B cell (primary cell): ENCODE results near the gene CINP. TPM values are rescaled to one million over a fixed set of nuclear protein-coding genes. Genes with fewer than 3 reads are reported as not detected.
"Not testable (repeated sequence)": the region's sequence is repeated elsewhere in the genome, so short reads cannot be mapped to it uniquely, and the experiment has no call there.

Source experiments
- ATAC-seq: fragments of 200-7000 bp; cut with Tn5 transposase; one replicate; pipeline ENCODE4 v1.10.0; 2021; ENCODE audit warnings: low read depth, mild to moderate bottlenecking, moderate number of reproducible peaks, moderate library complexity
- CTCF ChIA-PET: fragments of 350-600 bp; sonication (Branson Sonifier 250); formaldehyde crosslinking; loops from one replicate; lab custom pipeline; 2021; ENCODE audit warnings: antibody characterized with exemption, inconsistent platforms; lab: Charles Lee
- POLR2A ChIA-PET: fragments of 350-600 bp; sonication (Branson Sonifier 250); formaldehyde crosslinking; loops from one replicate; lab custom pipeline; 2021; ENCODE audit warnings: antibody characterized with exemption; lab: Charles Lee
- DNase-seq: peaks from one replicate; pipeline ENCODE4 v3.0.0; 2013
- H2AFZ ChIP-seq: 2 replicates; pipeline ENCODE4 v1.6.1; 2012; ENCODE audit warnings: mild to moderate bottlenecking, low read depth, low read length; ENCODE audit not compliant: insufficient read depth, poor library complexity, severe bottlenecking
- H3K27ac ChIP-seq, 2 donors: 1 replicate in 1 of 2; 2 replicates in 1 of 2; pipeline ENCODE4 v1.5.1; 2012 to 2013; ENCODE audit warnings: low read length in 2 of 2, mild to moderate bottlenecking in 2 of 2, moderate library complexity in 1 of 2
- H3K27me3 ChIP-seq, 4 experiments: fragments of 200-600 bp in 1 of 4; sonication (generic) in 1 of 4; replicated peaks in 1 of 4; 1 replicate in 2 of 4; 2 replicates in 2 of 4; pipeline versions ENCODE4 v1.6.1 to v1.7.0; 2013 to 2016; ENCODE audit warnings: low read length in 3 of 4, mild to moderate bottlenecking in 2 of 4, mixed read lengths in 1 of 4, moderate library complexity in 1 of 4; ENCODE audit not compliant: insufficient read depth in 4 of 4, control insufficient read depth in 3 of 4; ENCODE audit errors: control extremely low read depth in 1 of 4
- H3K36me3 ChIP-seq, 2 experiments: replicated peaks in 1 of 2; 1 replicate in 1 of 2; 2 replicates in 1 of 2; pipeline versions ENCODE4 v1.6.1 to v1.7.1; 2013; ENCODE audit warnings: low read length in 1 of 2; ENCODE audit not compliant: insufficient read depth in 2 of 2, control insufficient read depth in 1 of 2; ENCODE audit errors: control extremely low read depth in 1 of 2, extremely low read depth in 1 of 2
- H3K4me1 ChIP-seq, 2 donors: fragments of 200-600 bp in 1 of 2; sonication (generic) in 1 of 2; 1 replicate in 1 of 2; 2 replicates in 1 of 2; pipeline versions ENCODE4 v1.5.1 to v1.6.1; 2013 to 2017; ENCODE audit warnings: low read length in 2 of 2; ENCODE audit not compliant: control insufficient read depth in 2 of 2, insufficient read depth in 2 of 2
- H3K4me2 ChIP-seq: replicated peaks from 2 replicates; pipeline ENCODE3; 2012; ENCODE audit warnings: mild to moderate bottlenecking, low read depth, low read length; ENCODE audit not compliant: poor library complexity, severe bottlenecking
- H3K4me3 ChIP-seq, 5 experiments: fragments of 200-600 bp in 1 of 5; sonication (generic) in 1 of 5; 1 replicate in 3 of 5; 2 replicates in 2 of 5; pipeline versions ENCODE4 v1.5.1 to v1.7.0; 2011 to 2016; ENCODE audit warnings: low read length in 4 of 5, mild to moderate bottlenecking in 4 of 5, low read depth in 2 of 5, control low read depth in 1 of 5, moderate library complexity in 1 of 5; ENCODE audit not compliant: insufficient read depth in 1 of 5; ENCODE audit errors: control extremely low read depth in 1 of 5, extremely low read depth in 1 of 5
- H3K79me2 ChIP-seq: fragments of 200-600 bp; sonication (generic); one replicate; pipeline ENCODE4 v1.6.0; 2016; ENCODE audit warnings: low read length; ENCODE audit not compliant: control insufficient read depth, insufficient read depth
- H3K9ac ChIP-seq: fragments of 200-600 bp; sonication (generic); 2 replicates; pipeline ENCODE4 v1.6.1; 2017; ENCODE audit warnings: mild to moderate bottlenecking, low read length, moderate library complexity
- H3K9me3 ChIP-seq, 3 donors: one replicate each; pipeline versions ENCODE4 v1.6.1 to v1.7.1; 2013; ENCODE audit warnings: low read length in 2 of 3; ENCODE audit not compliant: control insufficient read depth in 2 of 3, insufficient read depth in 1 of 3; ENCODE audit errors: control extremely low read depth in 1 of 3
- H4K20me1 ChIP-seq: 2 replicates; pipeline ENCODE4 v1.6.0; 2012; ENCODE audit warnings: mild to moderate bottlenecking, low read length; ENCODE audit not compliant: insufficient read depth, control insufficient read depth, poor library complexity, severe bottlenecking
- H3K27ac Mint-ChIP-seq: one replicate; pipeline ENCODE4 v1.8.0; 2021; ENCODE audit warnings: mixed read lengths
- H3K27me3 Mint-ChIP-seq: one replicate; pipeline ENCODE4 v1.8.0; 2021; ENCODE audit warnings: mixed read lengths
- H3K4me1 Mint-ChIP-seq: one replicate; pipeline ENCODE4 v1.8.0; 2021; ENCODE audit warnings: mixed read lengths
- H3K4me3 Mint-ChIP-seq: one replicate; pipeline ENCODE4 v1.8.0; 2021; ENCODE audit warnings: mixed read lengths
- H3K9me3 Mint-ChIP-seq: one replicate; pipeline ENCODE4 v1.8.0; 2022; ENCODE audit warnings: mixed read lengths; ENCODE audit not compliant: insufficient read depth
- EZH2 ChIP-seq: IDR thresholded peaks from 2 replicates; pipeline ENCODE4 v1.6.1; 2012; ENCODE audit warnings: borderline replicate concordance, low read depth, mild to moderate bottlenecking, moderate library complexity, low read length; ENCODE audit not compliant: insufficient read depth, poor library complexity, severe bottlenecking
- WGBS: methylation state at CpG from one replicate; pipeline ENCODE4 v1.1.5; 2013; ENCODE audit warnings: missing lambda C conversion rate; ENCODE audit not compliant: insufficient coverage; 5-methylcytosine and 5-hydroxymethylcytosine counted together
- intact Hi-C: fragments of 100-400 bp; cut with micrococcal nuclease; formaldehyde crosslinking; loops from one replicate; pipeline ENCODE4 v1.10.0; 2022
- polyA plus RNA-seq: library from polyadenylated mRNA; depleted of rRNA; stranded (reverse); fragments of >200 nt; gene quantifications from 2 replicates; pipeline ENCODE4 v1.2.3, GENCODE V29; 2012
- total RNA-seq, 2 donors: library from RNA; stranded (reverse); fragments of 120-200 nt in 1 of 2; gene quantifications; 1 replicate in 1 of 2; 2 replicates in 1 of 2; pipeline versions ENCODE4 v1.2.3 to v1.2.4, GENCODE V29; 2013 to 2022
- TF ChIP-seq, protein P1 (sequence below): fragments of 200-600 bp; IDR thresholded peaks from one replicate; pipeline ENCODE4 v1.8.0; 2022; ENCODE audit warnings: antibody characterized with exemption, mild to moderate bottlenecking

The CINP gene
- total and polyA plus RNA-seq, 2 donors (not counting 1 experiment from before 2014, with no cell fraction given): 21.9 to 28.8 TPM

DNA sequence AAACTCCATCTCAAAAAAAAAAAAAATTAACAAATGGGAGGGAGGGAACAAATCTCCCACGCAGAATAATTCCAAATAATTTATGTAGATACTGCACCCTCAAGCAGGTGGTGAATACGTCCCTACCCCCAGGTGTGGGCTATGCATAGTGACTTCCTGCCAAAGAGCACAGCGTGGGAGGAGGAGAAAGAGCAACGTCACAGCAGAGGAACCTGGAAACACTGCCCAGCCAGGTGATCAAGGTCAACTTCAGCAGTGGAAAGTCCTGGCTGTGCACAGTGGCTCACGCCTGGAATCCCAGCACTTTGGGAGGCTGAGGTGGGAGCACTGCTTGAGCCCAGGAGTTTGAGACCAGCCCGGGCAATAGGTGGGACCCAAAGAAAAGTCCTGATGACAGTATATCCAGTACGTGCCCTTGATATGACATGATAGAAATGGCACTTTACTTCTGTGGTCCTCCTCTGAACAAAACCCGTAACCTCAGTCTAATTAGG, 9.5 kb downstream of the CINP start:
- no peaks in the 10 kb centered on the region for H3K4me1 Mint-ChIP-seq
- TF ChIP-seq, protein P1, sequence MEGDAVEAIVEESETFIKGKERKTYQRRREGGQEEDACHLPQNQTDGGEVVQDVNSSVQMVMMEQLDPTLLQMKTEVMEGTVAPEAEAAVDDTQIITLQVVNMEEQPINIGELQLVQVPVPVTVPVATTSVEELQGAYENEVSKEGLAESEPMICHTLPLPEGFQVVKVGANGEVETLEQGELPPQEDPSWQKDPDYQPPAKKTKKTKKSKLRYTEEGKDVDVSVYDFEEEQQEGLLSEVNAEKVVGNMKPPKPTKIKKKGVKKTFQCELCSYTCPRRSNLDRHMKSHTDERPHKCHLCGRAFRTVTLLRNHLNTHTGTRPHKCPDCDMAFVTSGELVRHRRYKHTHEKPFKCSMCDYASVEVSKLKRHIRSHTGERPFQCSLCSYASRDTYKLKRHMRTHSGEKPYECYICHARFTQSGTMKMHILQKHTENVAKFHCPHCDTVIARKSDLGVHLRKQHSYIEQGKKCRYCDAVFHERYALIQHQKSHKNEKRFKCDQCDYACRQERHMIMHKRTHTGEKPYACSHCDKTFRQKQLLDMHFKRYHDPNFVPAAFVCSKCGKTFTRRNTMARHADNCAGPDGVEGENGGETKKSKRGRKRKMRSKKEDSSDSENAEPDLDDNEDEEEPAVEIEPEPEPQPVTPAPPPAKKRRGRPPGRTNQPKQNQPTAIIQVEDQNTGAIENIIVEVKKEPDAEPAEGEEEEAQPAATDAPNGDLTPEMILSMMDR: no peak
- TF ChIP-seq EZH2: no peak
- no peak for DNase-seq
- H2AFZ ChIP-seq: no peak overlapping the region
- no peaks in the 10 kb centered on the region for H3K4me1 ChIP-seq
- no peaks in the 10 kb centered on the region for H3K27me3 Mint-ChIP-seq
- no peaks in the 10 kb centered on the region for H3K9me3 ChIP-seq
- no peak overlapping the region for H3K4me2 ChIP-seq
- CTCF ChIA-PET: no interaction called here
- ATAC-seq: no peak
- H3K4me3 Mint-ChIP-seq: no peak overlapping the region
- 94% methylated on average over 6 of the region's 8 CpGs for WGBS
- H3K27ac ChIP-seq: no peak overlapping the region
- H4K20me1 ChIP-seq: peaks cover 3% of the 10 kb centered on the region
- H3K27me3 ChIP-seq: no peaks in the 10 kb centered on the region
- H3K79me2 ChIP-seq: peaks cover 10% of the 10 kb centered on the region
- H3K27ac Mint-ChIP-seq: no peak overlapping the region
- intact Hi-C loops: no loop called here
- no peaks in the 10 kb centered on the region for H3K9me3 Mint-ChIP-seq
- no peak overlapping the region for H3K4me3 ChIP-seq
- H3K9ac ChIP-seq: no peak overlapping the region
- peaks cover 0 to 71% of the 10 kb centered on the region in 2 experiments for H3K36me3 ChIP-seq
- POLR2A ChIA-PET: no interaction called here

DNA sequence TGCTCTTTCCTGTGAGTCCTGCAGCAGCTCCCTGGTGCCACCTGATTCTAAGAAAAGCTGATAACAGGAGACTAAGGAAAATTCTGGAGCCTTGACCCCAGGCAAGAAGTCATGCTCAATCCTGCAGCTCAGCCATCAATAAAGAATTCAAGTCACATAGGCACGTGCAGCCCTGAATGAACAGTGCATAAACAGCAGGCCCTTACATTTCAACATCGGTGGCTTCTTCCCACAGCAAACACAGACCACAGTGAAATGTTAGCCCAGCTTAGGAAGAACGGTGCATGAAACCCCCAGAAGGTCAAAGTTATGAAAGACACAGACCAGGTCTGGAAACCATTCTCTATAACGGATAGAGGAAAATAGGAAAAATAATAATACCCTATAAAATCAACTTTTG, 10.5 kb downstream of the CINP start:
- Histone ChIP-seq H3K27ac (no peak overlapping the region), H4K20me1 (peaks cover 3% of the 10 kb centered on the region), H3K9ac (no peak overlapping the region), H3K4me2 (no peak overlapping the region), H2AFZ (no peak overlapping the region), H3K9me3 (no peaks in the 10 kb centered on the region), H3K4me3 (no peak overlapping the region), H3K36me3 (peaks cover 0 to 71% of the 10 kb centered on the region in 2 experiments), H3K4me1 (no peaks in the 10 kb centered on the region), H3K27me3 (no peaks in the 10 kb centered on the region), H3K79me2 (peaks cover 10% of the 10 kb centered on the region)
- CTCF ChIA-PET: interaction anchor here (0.6 kb wide), 1 partner anchor 672 kb away, joined by 6 read pairs; no protein-coding TSS in a partner anchor
- H3K27me3 Mint-ChIP-seq: no peaks in the 10 kb centered on the region
- no peak for TF ChIP-seq EZH2
- TF ChIP-seq, protein P1: no peak
- no peaks in the 10 kb centered on the region for H3K4me1 Mint-ChIP-seq
- WGBS: 100% methylated on average over 2 of the region's 4 CpGs
- H3K27ac Mint-ChIP-seq: no peak overlapping the region
- POLR2A ChIA-PET: no interaction called here
- ATAC-seq (no peak), DNase-seq (no peak)
- H3K4me3 Mint-ChIP-seq: no peak overlapping the region
- intact Hi-C loops: no loop called here
- no peaks in the 10 kb centered on the region for H3K9me3 Mint-ChIP-seq

DNA sequence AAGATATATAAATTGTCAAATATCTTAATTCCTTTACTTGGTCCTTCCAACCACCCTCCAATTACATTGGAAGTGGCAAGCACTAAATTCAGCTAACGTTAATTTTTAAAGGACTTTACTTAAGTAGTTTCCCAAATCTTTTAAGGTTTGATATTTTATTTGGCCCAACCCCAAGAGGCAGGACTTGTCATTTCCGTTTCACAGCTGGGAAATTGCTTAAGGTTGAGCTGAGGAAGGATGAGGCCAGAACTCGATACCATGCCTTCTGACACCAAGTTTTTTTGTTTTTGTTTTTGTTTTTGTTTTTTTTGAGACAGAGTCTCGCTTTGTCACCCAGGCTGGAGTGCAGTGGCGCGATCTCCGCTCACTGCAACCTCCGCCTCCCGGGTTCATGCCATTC, 11.1 kb downstream of the CINP start:
- intact Hi-C loops, H3K27ac Mint-ChIP-seq, H3K27me3 ChIP-seq, H3K4me3 ChIP-seq, H3K27ac ChIP-seq, H3K4me1 ChIP-seq, H3K4me2 ChIP-seq, H3K9me3 Mint-ChIP-seq, H3K9ac ChIP-seq, POLR2A ChIA-PET, H3K4me3 Mint-ChIP-seq, H3K4me1 Mint-ChIP-seq, H3K79me2 ChIP-seq, H4K20me1 ChIP-seq, H2AFZ ChIP-seq, DNase-seq, H3K9me3 ChIP-seq, H3K27me3 Mint-ChIP-seq, ATAC-seq: not testable (repeated sequence)
- 100% methylated on average over 8 of the region's 9 CpGs for WGBS
- CTCF ChIA-PET: interaction anchor here (0.6 kb wide), 1 partner anchor 671 kb away, joined by 6 read pairs; no protein-coding TSS in a partner anchor
- peaks cover 0 to 73% of the 10 kb centered on the region in 2 experiments for H3K36me3 ChIP-seq
